ENCODE data around the gene BCKDK. TPM values are rescaled to one million over a fixed set of nuclear protein-coding genes. Genes with fewer than 3 reads are reported as not detected.

Gene BCKDK
- total and polyA plus RNA-seq, 2 donors (not counting 3 experiments of a cell fraction or from before 2014, with no cell fraction given): 57.8 to 78.3 TPM

GRCh38 chr16:31112711-31113110, 4.5 kb downstream of the BCKDK start:
- no peaks in the 10 kb centered on the region for H3K27me3 ChIP-seq (ENCODE audit: control insufficient read depth in 2 of 2, insufficient read depth in 2 of 2, low read length in 2 of 2)
- BruUV-seq (replicated peaks): no TSS peak
- no peaks in the 10 kb centered on the region for H3K9me1 ChIP-seq (replicated peaks; ENCODE audit: control insufficient read depth, extremely low read depth, insufficient read depth, low read length)
- H3K4me2 ChIP-seq (ENCODE audit: insufficient read depth, low read length): no peak overlapping the region
- ChIA-PET CTCF (no interaction called here), POLR2A (no interaction called here)
- H3K36me3 ChIP-seq (ENCODE audit: control insufficient read depth in 2 of 2, extremely low read depth in 1 of 2, insufficient read depth in 2 of 2, low read length in 2 of 2): peaks cover 10 to 31% of the 10 kb centered on the region in 2 experiments
- H3K27ac ChIP-seq (ENCODE audit: insufficient read depth, low read depth, low read length): no peak overlapping the region
- no peak overlapping the region for H3K4me3 ChIP-seq (replicated peaks in 1 of 3; ENCODE audit: insufficient read depth in 1 of 3, low read depth in 1 of 3, low read length in 3 of 3)
- no peaks in the 10 kb centered on the region for H4K20me1 ChIP-seq (replicated peaks; ENCODE audit: control insufficient read depth, extremely low read depth, insufficient read depth, low read length)
- FAIRE-seq: no peak
- H3K9ac ChIP-seq (replicated peaks; ENCODE audit: extremely low read depth, insufficient read depth, low read length): no peak overlapping the region
- intact Hi-C loops (cut with micrococcal nuclease): no loop called here
- dilution Hi-C loops (cut with MboI; ENCODE audit: extremely low pct_ligation_motif_present, low sequenced_read_pairs): no loop called here
- peaks cover 12% of the 10 kb centered on the region for H3K4me1 ChIP-seq (ENCODE audit: control insufficient read depth, extremely low read depth, insufficient read depth, low read length)
- H2AFZ ChIP-seq (ENCODE audit: low read depth, low read length): no peak overlapping the region
- peaks cover 11% of the 10 kb centered on the region for H3K79me2 ChIP-seq (ENCODE audit: control insufficient read depth, insufficient read depth, low read length)
- DNase-seq (ENCODE audit: low read depth, low spot score): no peak
- no peaks in the 10 kb centered on the region for H3K9me3 ChIP-seq (replicated peaks; ENCODE audit: control insufficient read depth, insufficient read depth, low read length)
- TF ChIP-seq FOS (IDR thresholded peaks at IDR 0.05; ENCODE audit: borderline replicate concordance, insufficient read depth, low read length): no peak
- TF ChIP-seq MYC (IDR thresholded peaks at IDR 0.05; ENCODE audit: low read depth, low read length): no peak
- TF ChIP-seq EZH2 (IDR thresholded peaks at IDR 0.05; ENCODE audit: borderline replicate concordance, low read depth, low read length, severe bottlenecking): no peak
- no peak for TF ChIP-seq POLR2A (IDR thresholded peaks at IDR 0.05; ENCODE audit: low read depth, low read length)
- no peak for TF ChIP-seq CTCF (IDR thresholded peaks at IDR 0.05; ENCODE audit: extremely low read depth in 1 of 2, insufficient read depth in 1 of 2, low read depth in 1 of 2, low read length in 2 of 2)
- no peak for TF ChIP-seq GATA2 (IDR thresholded peaks at IDR 0.05; ENCODE audit: insufficient read depth, insufficient read length, low read depth, low read length)
- no peak for TF ChIP-seq POLR2AphosphoS5 (IDR thresholded peaks at IDR 0.05; ENCODE audit: insufficient read depth, low read depth, low read length)
- no peak for TF ChIP-seq JUN (IDR thresholded peaks at IDR 0.05; ENCODE audit: borderline replicate concordance, insufficient read depth, insufficient read length, low read depth)
- no peak for TF ChIP-seq MAX (IDR thresholded peaks at IDR 0.05; ENCODE audit: insufficient read depth, insufficient read length)

Data from endothelial cell of umbilical vein (primary cell).